HG03025 (cell line): ENCODE measurements around the gene KRTAP6-3.

ENCODE experiments used
- ATAC-seq: cut with Tn5 transposase; IDR thresholded peaks from one replicate; pipeline ENCODE4 v1.9.1; 2021; ENCODE audit warnings: mild to moderate bottlenecking, moderate library complexity; ENCODE audit not compliant: unreplicated experiment, low FRiP score

The KRTAP6-3 gene, protein sequence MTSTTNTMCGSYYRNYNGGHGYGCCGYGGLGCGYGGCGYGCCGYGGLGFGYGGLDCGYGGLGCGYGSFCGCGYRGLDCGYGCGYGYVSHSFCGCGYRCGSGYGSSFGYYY

GRCh38 chr21:30592140-30592539 lies at the start of gene KRTAP6-3:
Gene KRTAP6-3, plus strand, starts transcription at chr21:30592440. Its CDS starts 6 bp downstream, at chr21:30592446.
- no peak for ATAC-seq

DNA sequence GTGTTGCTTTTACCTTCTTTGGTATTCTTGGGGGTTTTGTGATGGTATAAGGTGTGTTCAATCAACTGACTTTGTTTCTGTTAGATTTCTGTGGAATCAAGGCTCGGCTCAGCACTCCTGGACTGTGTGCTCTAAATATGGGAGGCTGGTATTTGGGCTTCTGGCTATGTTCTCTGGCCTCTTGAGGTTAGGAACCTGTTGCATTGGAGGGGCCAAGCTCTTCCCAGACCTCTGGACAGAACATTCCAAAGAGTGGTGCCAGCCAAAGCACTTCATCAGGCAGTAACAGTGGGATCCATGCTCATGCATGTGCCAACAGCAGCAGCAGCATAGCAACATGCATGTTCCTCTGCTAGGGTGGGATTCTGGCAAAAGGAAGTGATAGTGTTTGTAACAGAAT lies 39.5 kb upstream of the KRTAP6-3 start:
- ATAC-seq, result no peak

DNA sequence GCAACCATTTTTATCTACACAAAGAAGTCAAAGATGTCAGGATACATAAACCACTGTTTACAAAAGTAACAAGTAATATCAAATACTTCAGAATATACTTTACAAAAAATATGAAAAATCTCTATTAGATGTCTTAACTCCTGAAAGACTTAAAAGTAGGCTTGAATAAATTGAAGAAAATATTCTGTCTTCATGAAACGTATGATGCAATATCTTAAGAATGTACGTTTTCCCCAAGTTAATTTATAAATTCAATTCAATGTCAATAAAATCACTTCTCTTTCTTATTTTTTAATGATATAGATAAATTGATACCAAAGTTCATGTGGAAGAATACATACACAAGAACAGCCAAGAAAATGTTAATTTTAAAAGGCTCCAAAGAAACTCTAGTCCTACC lies 37.1 kb upstream of the KRTAP6-3 start:
- ATAC-seq, result no peak

DNA sequence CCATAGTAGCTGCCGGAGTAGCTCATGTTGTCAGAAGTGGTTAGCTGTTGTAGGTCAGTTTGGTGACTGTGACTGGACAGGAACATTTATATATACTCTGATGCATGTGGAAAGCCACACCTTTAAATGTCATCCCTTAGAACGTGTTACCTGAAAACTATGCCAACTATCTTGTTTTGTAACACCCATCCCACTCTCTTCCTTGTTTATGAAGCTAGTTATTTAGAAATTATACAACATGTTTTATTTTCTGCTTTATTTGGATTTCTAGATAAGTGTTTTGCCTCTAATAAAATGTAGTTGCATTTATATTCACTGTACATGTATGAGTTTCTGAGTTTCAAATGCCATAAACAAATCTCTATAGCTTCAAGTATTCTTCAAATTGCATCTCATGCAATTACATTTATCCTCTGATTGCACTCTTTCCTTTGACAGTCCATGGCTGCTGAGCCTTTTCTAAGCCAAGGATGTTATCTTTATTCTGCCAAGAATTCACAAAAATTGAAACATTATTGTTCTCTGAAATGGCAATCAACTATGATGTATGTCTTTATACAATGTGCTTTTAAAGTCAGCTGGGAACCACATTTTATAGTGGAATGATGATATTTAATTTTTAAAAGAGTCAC lies 30.9 kb upstream of the KRTAP6-3 start, which contains the start of gene KRTAP19-7:
Gene KRTAP19-7 (minus strand): TSS at position 51 of the 632 bp plus-strand sequence. CDS start 25 bp downstream, at position 26.
- ATAC-seq, result no peak

DNA sequence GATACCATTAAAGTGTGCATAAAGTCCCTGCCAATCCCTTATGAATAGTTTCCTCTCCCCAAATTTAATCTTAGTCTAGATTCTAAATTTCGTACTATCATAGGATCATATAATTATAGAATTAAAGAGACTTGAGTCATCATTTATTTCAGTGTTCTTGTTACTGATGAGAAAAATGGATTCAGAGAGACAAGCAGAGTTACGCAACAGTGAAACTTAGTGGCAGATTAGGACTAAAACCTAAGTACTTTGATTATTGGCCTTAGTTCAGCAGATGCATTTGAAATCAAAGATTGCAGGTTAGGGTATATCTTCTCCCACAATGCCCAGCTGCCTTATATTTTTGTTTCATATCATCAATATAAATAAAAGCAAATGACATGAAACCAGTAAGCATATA lies 30.3 kb upstream of the KRTAP6-3 start:
- no peak for ATAC-seq

DNA sequence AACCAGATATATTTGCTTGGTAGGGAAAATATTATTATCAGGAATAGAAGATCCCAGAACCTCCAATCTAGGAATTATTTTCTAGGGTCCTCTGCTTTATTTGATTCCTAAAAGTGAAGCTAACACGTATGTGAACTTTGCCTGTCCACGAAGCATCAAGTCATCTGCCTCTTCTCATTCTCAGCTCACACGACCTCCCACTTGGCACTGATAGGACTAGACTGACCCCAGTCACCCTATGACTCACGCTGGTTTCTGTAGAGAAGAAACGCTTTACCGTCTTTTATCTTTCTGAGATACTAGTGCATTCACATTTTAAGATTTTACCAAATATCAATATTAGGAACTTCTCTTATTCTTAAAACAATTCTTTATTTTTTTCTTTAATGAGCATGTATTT lies 29.2 kb upstream of the KRTAP6-3 start:
- no peak for ATAC-seq

- no peak for ATAC-seq
These were observed 28.6 kb upstream of the KRTAP6-3 start for GRCh38 chr21:30563630-30564029.

DNA sequence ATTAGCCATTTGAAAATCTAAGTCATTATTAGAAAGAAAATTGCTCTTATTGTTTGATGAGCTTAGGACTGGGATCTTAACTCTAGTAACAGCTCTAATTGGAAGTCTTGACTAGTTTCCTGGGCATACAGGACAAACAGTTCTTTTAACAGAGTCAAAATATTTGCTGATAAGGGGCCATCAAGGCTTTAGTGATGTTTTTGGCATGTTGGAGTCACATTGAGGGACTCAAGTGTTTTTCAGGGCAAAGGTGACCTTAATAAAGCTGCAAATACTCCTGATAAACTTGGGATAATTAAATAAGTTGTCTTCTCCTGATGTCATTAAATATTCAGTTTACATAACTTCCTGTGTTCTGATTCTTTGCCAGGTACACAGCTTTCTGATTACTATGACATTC lies 24.6 kb upstream of the KRTAP6-3 start:
- ATAC-seq, result no peak

DNA sequence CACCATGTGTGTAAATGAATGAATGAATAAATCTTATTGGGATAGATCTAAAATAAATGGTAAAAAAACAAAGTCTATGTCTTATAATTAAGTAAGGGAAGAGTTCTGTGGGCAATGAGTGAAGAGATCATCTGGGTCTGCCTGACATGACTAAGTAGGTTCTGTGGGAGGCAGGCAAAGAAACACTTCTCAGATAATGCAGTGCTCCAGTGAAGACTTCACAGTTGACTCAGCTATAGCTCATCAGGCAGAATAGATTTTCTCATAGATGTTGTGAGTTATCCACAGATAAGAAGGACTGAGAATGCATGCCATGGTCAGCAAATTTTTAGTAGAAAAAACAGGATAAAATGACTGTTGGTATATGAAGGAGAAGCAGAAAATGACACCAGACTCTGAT lies 14.5 kb upstream of the KRTAP6-3 start:
- no peak for ATAC-seq

- no peak for ATAC-seq
These were observed 12.9 kb upstream of the KRTAP6-3 start for GRCh38 chr21:30579346-30579745.

- ATAC-seq, result no peak
These were observed 12.1 kb upstream of the KRTAP6-3 start for GRCh38 chr21:30580132-30580531.

GRCh38 chr21:30582870-30583269 lies 9.4 kb upstream of the KRTAP6-3 start:
- ATAC-seq, result no peak

DNA sequence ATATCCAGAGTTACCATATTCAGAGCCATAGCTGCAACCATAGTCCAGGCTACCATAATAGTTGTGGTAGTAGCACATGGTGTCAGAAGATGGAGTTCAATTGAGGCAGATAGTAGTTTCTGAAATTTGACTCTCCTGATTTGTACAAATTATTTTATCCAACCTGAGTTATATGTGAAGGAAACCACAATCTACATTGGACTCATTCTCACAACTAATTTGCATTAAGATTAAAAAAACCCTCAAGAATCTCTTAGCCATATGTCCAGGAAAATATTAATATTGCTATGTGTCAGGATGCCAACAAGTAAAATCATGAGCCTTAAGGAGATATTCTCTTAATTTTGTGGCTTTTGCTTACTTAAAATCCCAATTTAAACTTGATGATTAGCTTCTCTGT lies 1.9 kb upstream of the KRTAP6-3 start, which contains the start of gene KRTAP22-2:
Gene KRTAP22-2 (minus strand): TSS at position 101 of the 400 bp plus-strand sequence.
- ATAC-seq, result no peak

- ATAC-seq, result no peak
These were observed 6.6 kb downstream of the KRTAP6-3 start, which contains the start of gene KRTAP6-2 for GRCh38 chr21:30598802-30599201. Gene KRTAP6-2, minus strand, starts transcription at chr21:30598902. Its CDS starts 28 bp downstream, at chr21:30598874.

- no peak for ATAC-seq
These were observed 8.5 kb downstream of the KRTAP6-3 start, which contains the start of gene KRTAP22-1 for GRCh38 chr21:30600787-30601186. Gene KRTAP22-1, plus strand, starts transcription at chr21:30601087.

DNA sequence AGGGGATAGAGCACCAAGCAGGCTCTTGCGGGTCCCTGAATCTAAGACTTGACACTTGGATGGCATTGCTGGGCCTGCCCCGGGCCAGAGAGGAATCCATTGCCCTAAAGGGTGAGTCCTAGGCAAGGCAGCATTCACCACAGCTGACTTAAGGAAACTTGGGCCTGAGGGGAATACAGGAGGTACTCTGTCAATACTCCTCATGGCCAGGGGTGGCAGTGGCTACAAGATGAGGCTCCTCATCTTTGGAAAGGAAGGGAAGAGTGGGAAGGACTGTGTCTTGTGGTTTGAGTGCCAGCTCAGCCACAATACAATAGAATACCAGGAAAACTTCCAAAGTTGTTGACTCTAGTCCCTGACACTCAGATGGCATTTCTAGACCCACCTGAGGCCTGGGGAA lies 13.7 kb downstream of the KRTAP6-3 start:
- no peak for ATAC-seq

DNA sequence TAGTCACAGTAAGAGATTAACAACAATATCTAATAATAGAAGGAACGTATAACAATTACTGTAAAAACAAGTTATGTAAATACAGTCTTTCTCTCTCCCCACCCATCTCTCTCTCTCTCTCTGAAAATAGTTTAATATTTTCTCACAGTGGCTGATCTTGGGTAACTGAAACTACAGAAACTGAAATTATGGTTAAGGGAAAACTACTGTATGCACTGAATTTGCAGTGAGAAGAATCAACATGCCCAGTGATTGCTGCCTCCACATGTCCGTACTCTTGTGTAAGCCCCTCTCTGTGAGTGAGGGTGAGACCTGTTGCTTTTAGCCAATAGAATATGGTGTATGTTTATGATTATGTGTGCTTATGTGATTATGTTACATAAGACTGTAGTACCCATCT lies 19.9 kb downstream of the KRTAP6-3 start:
- no peak for ATAC-seq

DNA sequence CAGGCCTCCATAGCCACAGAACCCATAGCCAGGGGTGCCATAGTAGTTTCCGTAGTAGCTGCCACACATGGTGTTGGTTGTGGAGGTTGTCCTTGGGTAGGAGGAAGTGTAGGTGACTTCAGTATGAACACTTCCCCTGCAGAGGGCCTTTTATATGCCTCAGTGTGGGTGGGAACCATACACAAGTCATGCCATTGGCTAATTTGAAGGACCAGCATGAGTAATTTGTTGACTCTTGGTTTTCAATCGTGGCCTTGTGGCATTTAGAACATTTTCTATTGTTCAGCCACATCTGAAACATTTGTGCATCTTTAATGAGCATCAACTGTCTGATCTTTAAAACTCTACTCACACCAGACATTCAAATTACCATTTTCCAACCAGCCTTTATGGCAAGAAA lies 21.6 kb downstream of the KRTAP6-3 start, which contains the start of gene KRTAP6-1:
Gene KRTAP6-1 (minus strand): TSS at position 95 of the 400 bp plus-strand sequence. CDS start 26 bp downstream, at position 69.
- ATAC-seq, result no peak

GRCh38 chr21:30615199-30615598 lies 23.0 kb downstream of the KRTAP6-3 start:
- ATAC-seq, result no peak

- no peak for ATAC-seq
These were observed 23.9 kb downstream of the KRTAP6-3 start, which contains the start of gene KRTAP20-1 for GRCh38 chr21:30616125-30616524. Gene KRTAP20-1, plus strand, starts transcription at chr21:30616425. Its CDS starts 30 bp downstream, at chr21:30616455.

DNA sequence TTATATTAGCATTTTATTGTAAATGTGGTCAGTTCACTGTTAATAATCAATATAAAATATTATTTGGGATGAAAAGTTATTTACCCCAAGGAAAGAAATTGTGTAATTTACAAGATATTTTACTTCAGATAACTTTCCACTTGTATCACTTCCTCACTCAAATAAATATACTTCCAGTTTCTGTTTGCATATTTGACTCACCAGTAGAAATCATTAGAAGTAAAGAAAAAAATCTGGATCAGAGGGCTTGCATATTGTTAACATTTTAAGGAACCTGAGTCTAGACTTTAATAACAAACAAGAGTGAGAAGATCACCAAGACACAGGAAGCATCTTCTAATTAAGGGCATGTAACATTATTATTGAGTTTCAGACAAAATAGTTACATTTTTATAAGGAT lies 27.8 kb downstream of the KRTAP6-3 start:
- no peak for ATAC-seq

DNA sequence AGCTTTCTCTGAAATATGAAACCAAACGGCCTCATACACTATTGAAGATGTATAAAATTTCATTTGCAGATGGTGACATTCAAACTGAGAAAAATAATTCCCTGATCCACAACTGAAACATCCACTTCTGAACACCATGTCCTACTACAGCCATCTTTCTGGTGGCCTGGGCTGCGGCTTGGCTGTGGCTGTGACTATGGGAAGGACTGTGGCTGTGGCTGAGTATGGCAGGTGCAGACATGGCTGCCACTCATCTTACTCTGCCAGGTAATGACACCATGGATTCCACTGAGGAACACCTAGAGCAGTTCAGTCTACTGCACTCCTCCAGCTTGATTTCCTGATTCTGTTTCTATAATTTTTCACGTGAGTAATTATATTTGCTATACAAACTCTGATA lies 28.3 kb downstream of the KRTAP6-3 start, which contains the start of gene KRTAP20-4:
Gene KRTAP20-4 (plus strand): TSS at position 106 of the 400 bp plus-strand sequence.
- no peak for ATAC-seq
